ENCODE results near the gene IDH3G.

Gene IDH3G

GRCh38 chrX:153782871-153783270 is 11.3 kb downstream of the IDH3G start:
- no peak overlapping the region for H3K27ac ChIP-seq (ENCODE audit: low read length, poor library complexity, severe bottlenecking)
- no peak overlapping the region for H3K4me2 ChIP-seq (ENCODE audit: low read length, poor library complexity, severe bottlenecking)
- H3K18ac ChIP-seq (ENCODE audit: low read depth in 1 of 2, low read length in 2 of 2), result no peak overlapping the region
- H3K4me1 ChIP-seq (ENCODE audit: control insufficient read depth, insufficient read depth, low read depth, low read length), result no peaks in the 10 kb centered on the region
- H3K79me1 ChIP-seq (replicated peaks; ENCODE audit: low read length, poor library complexity, severe bottlenecking), result peaks cover 1% of the 10 kb centered on the region
- no peak overlapping the region for H4K91ac ChIP-seq (ENCODE audit: low read length)
- no peak overlapping the region for H3K9ac ChIP-seq (ENCODE audit: low read length)
- H3K36me3 ChIP-seq (ENCODE audit: control insufficient read depth in 1 of 2, insufficient read depth in 2 of 2, low read depth in 1 of 2, low read length in 2 of 2), result peaks cover 21 to 63% of the 10 kb centered on the region in 2 experiments
- H3K4ac ChIP-seq (ENCODE audit: low read depth in 1 of 2, low read length in 2 of 2), result no peak overlapping the region
- peak overlapping the region in 1 of 2 experiments; percentile 7 for H3K4me3 ChIP-seq (ENCODE audit: insufficient read depth in 1 of 2, low read depth in 1 of 2, low read length in 2 of 2)
- no peak overlapping the region for H2AFZ ChIP-seq (ENCODE audit: low read depth, low read length)
- no peak overlapping the region for H2BK120ac ChIP-seq (ENCODE audit: low read depth, low read length)
- peaks cover 0 to 5% of the 10 kb centered on the region in 2 experiments for H3K27me3 ChIP-seq (ENCODE audit: control insufficient read depth in 1 of 2, insufficient read depth in 1 of 2, low read length in 2 of 2)
- no peak for DNase-seq
- H3K23ac ChIP-seq (ENCODE audit: low read length in 2 of 2), result no peak overlapping the region
- 96% methylated on average over 5 of the region's 14 CpGs for WGBS
- no peak overlapping the region for H2BK15ac ChIP-seq (ENCODE audit: low read depth, poor library complexity, severe bottlenecking)
- no peak overlapping the region for H4K8ac ChIP-seq (ENCODE audit: low read length)
- no peak overlapping the region for H2BK12ac ChIP-seq (ENCODE audit: low read length in 2 of 2)
- H2AK5ac ChIP-seq (ENCODE audit: low read length, severe bottlenecking), result no peak overlapping the region
- H3K14ac ChIP-seq (ENCODE audit: low read length in 2 of 2), result no peak overlapping the region
- no peak overlapping the region for H2BK5ac ChIP-seq (ENCODE audit: low read depth, low read length, poor library complexity, severe bottlenecking)
- H3K9me3 ChIP-seq (ENCODE audit: control insufficient read depth, low read length), result no peaks in the 10 kb centered on the region

GRCh38 chrX:153782313-153782712 is 11.9 kb downstream of the IDH3G start:
- Histone ChIP-seq H3K36me3 (ENCODE audit: control insufficient read depth in 1 of 2, insufficient read depth in 2 of 2, low read depth in 1 of 2, low read length in 2 of 2) (peaks cover 16 to 63% of the 10 kb centered on the region in 2 experiments), H2BK12ac (ENCODE audit: low read length in 2 of 2) (no peak overlapping the region), H2AK5ac (ENCODE audit: low read length, severe bottlenecking) (no peak overlapping the region), H3K27ac (ENCODE audit: low read length, poor library complexity, severe bottlenecking) (no peak overlapping the region), H4K8ac (ENCODE audit: low read length) (no peak overlapping the region), H3K27me3 (ENCODE audit: control insufficient read depth in 1 of 2, insufficient read depth in 1 of 2, low read length in 2 of 2) (peaks cover 0 to 5% of the 10 kb centered on the region in 2 experiments), H3K4ac (ENCODE audit: low read depth in 1 of 2, low read length in 2 of 2) (no peak overlapping the region), H4K91ac (ENCODE audit: low read length) (no peak overlapping the region), H3K79me1 (replicated peaks; ENCODE audit: low read length, poor library complexity, severe bottlenecking) (no peaks in the 10 kb centered on the region), H3K9ac (ENCODE audit: low read length) (no peak overlapping the region), H3K23ac (ENCODE audit: low read length in 2 of 2) (no peak overlapping the region), H2BK5ac (ENCODE audit: low read depth, low read length, poor library complexity, severe bottlenecking) (no peak overlapping the region), H3K4me1 (ENCODE audit: control insufficient read depth, insufficient read depth, low read depth, low read length) (no peaks in the 10 kb centered on the region), H3K14ac (ENCODE audit: low read length in 2 of 2) (no peak overlapping the region), H3K4me3 (ENCODE audit: insufficient read depth in 1 of 2, low read depth in 1 of 2, low read length in 2 of 2) (no peak overlapping the region), H2BK120ac (ENCODE audit: low read depth, low read length) (no peak overlapping the region), H2BK15ac (ENCODE audit: low read depth, poor library complexity, severe bottlenecking) (no peak overlapping the region), H3K9me3 (ENCODE audit: control insufficient read depth, low read length) (no peaks in the 10 kb centered on the region), H3K18ac (ENCODE audit: low read depth in 1 of 2, low read length in 2 of 2) (no peak overlapping the region), H3K4me2 (ENCODE audit: low read length, poor library complexity, severe bottlenecking) (no peak overlapping the region), H2AFZ (ENCODE audit: low read depth, low read length) (no peak overlapping the region)
- WGBS, result 74% methylated on average over 10 of the region's 11 CpGs
- no peak for DNase-seq

- H3K36me3 ChIP-seq (ENCODE audit: control insufficient read depth in 1 of 2, insufficient read depth in 2 of 2, low read depth in 1 of 2, low read length in 2 of 2), result peaks cover 9 to 63% of the 10 kb centered on the region in 2 experiments
- H3K4me1 ChIP-seq (ENCODE audit: control insufficient read depth, insufficient read depth, low read depth, low read length), result no peaks in the 10 kb centered on the region
- no peaks in the 10 kb centered on the region for H3K79me1 ChIP-seq (replicated peaks; ENCODE audit: low read length, poor library complexity, severe bottlenecking)
- no peak overlapping the region for H3K27ac ChIP-seq (ENCODE audit: low read length, poor library complexity, severe bottlenecking)
- no peak overlapping the region for H2BK12ac ChIP-seq (ENCODE audit: low read length in 2 of 2)
- H3K4me2 ChIP-seq (ENCODE audit: low read length, poor library complexity, severe bottlenecking), result no peak overlapping the region
- peaks cover 0 to 5% of the 10 kb centered on the region in 2 experiments for H3K27me3 ChIP-seq (ENCODE audit: control insufficient read depth in 1 of 2, insufficient read depth in 1 of 2, low read length in 2 of 2)
- WGBS, result 88% methylated on average over 15 of the region's 24 CpGs
- no peak overlapping the region for H3K18ac ChIP-seq (ENCODE audit: low read depth in 1 of 2, low read length in 2 of 2)
- no peak overlapping the region for H2AFZ ChIP-seq (ENCODE audit: low read depth, low read length)
- no peak overlapping the region for H3K9ac ChIP-seq (ENCODE audit: low read length)
- no peak overlapping the region for H2BK5ac ChIP-seq (ENCODE audit: low read depth, low read length, poor library complexity, severe bottlenecking)
- H4K91ac ChIP-seq (ENCODE audit: low read length), result no peak overlapping the region
- H3K23ac ChIP-seq (ENCODE audit: low read length in 2 of 2), result no peak overlapping the region
- H2BK120ac ChIP-seq (ENCODE audit: low read depth, low read length), result no peak overlapping the region
- no peak overlapping the region for H2AK5ac ChIP-seq (ENCODE audit: low read length, severe bottlenecking)
- H3K4ac ChIP-seq (ENCODE audit: low read depth in 1 of 2, low read length in 2 of 2), result no peak overlapping the region
- no peak overlapping the region for H3K14ac ChIP-seq (ENCODE audit: low read length in 2 of 2)
- no peak overlapping the region for H2BK15ac ChIP-seq (ENCODE audit: low read depth, poor library complexity, severe bottlenecking)
- no peak overlapping the region for H3K4me3 ChIP-seq (ENCODE audit: insufficient read depth in 1 of 2, low read depth in 1 of 2, low read length in 2 of 2)
- no peak overlapping the region for H4K8ac ChIP-seq (ENCODE audit: low read length)
- DNase-seq, result no peak
- H3K9me3 ChIP-seq (ENCODE audit: control insufficient read depth, low read length), result no peaks in the 10 kb centered on the region
Observed at GRCh38 chrX:153781428-153782047, 12.6 kb downstream of the IDH3G start.

GRCh38 chrX:153780678-153781427 is 13.3 kb downstream of the IDH3G start, which contains the start of gene SRPK3:
SRPK3 (plus strand) TSS chrX:153781041; CDS start chrX:153781087, 46 bp downstream.
- H2BK5ac ChIP-seq (ENCODE audit: low read depth, low read length, poor library complexity, severe bottlenecking), result no peak within 1 kb of the TSS
- H4K91ac ChIP-seq (ENCODE audit: low read length), result peak within 1 kb of the TSS; percentile 27
- no peak within 1 kb of the TSS for H3K9ac ChIP-seq (ENCODE audit: low read length)
- peaks cover 6 to 60% of the 10 kb centered on the region in 2 experiments for H3K36me3 ChIP-seq (ENCODE audit: control insufficient read depth in 1 of 2, insufficient read depth in 2 of 2, low read depth in 1 of 2, low read length in 2 of 2)
- no peak within 1 kb of the TSS for H3K18ac ChIP-seq (ENCODE audit: low read depth in 1 of 2, low read length in 2 of 2)
- H2AK5ac ChIP-seq (ENCODE audit: low read length, severe bottlenecking), result no peak within 1 kb of the TSS
- H2AFZ ChIP-seq (ENCODE audit: low read depth, low read length), result no peak within 1 kb of the TSS
- H2BK12ac ChIP-seq (ENCODE audit: low read length in 2 of 2), result no peak within 1 kb of the TSS
- H3K4me2 ChIP-seq (ENCODE audit: low read length, poor library complexity, severe bottlenecking), result no peak within 1 kb of the TSS
- DNase-seq, result no peak
- H2BK15ac ChIP-seq (ENCODE audit: low read depth, poor library complexity, severe bottlenecking), result no peak within 1 kb of the TSS
- no peak within 1 kb of the TSS for H2BK120ac ChIP-seq (ENCODE audit: low read depth, low read length)
- no peaks in the 10 kb centered on the region for H3K4me1 ChIP-seq (ENCODE audit: control insufficient read depth, insufficient read depth, low read depth, low read length)
- no peaks in the 10 kb centered on the region for H3K9me3 ChIP-seq (ENCODE audit: control insufficient read depth, low read length)
- H3K27me3 ChIP-seq (ENCODE audit: control insufficient read depth in 1 of 2, insufficient read depth in 1 of 2, low read length in 2 of 2), result peaks cover 0 to 5% of the 10 kb centered on the region in 2 experiments
- H3K14ac ChIP-seq (ENCODE audit: low read length in 2 of 2), result no peak within 1 kb of the TSS
- H3K4ac ChIP-seq (ENCODE audit: low read depth in 1 of 2, low read length in 2 of 2), result no peak within 1 kb of the TSS
- H3K23ac ChIP-seq (ENCODE audit: low read length in 2 of 2), result no peak within 1 kb of the TSS
- H3K4me3 ChIP-seq (ENCODE audit: insufficient read depth in 1 of 2, low read depth in 1 of 2, low read length in 2 of 2), result no peak within 1 kb of the TSS
- no peak within 1 kb of the TSS for H3K27ac ChIP-seq (ENCODE audit: low read length, poor library complexity, severe bottlenecking)
- no peaks in the 10 kb centered on the region for H3K79me1 ChIP-seq (replicated peaks; ENCODE audit: low read length, poor library complexity, severe bottlenecking)
- H4K8ac ChIP-seq (ENCODE audit: low read length), result no peak within 1 kb of the TSS
- WGBS, result 92% methylated on average over 34 of the region's 52 CpGs
